Loucy (cell line): ENCODE measurements around the gene ARID3B.

Experiments used
- H2AFZ ChIP-seq: fragments of 200-600 bp; sonication (generic); 2 replicates; pipeline ENCODE4 v1.6.0; 2016; ENCODE audit warnings: antibody characterized with exemption, mild to moderate bottlenecking, low read length, moderate library complexity
- H3F3A ChIP-seq: fragments of 200-600 bp; 2 replicates; pipeline ENCODE4 v1.6.0; 2016; ENCODE audit warnings: antibody characterized with exemption, low read depth, mild to moderate bottlenecking
- H3K27me3 ChIP-seq: fragments of 200-600 bp; sonication (generic); 2 replicates; pipeline ENCODE4 v1.6.1; 2014; ENCODE audit warnings: low read length, mild to moderate bottlenecking; ENCODE audit not compliant: insufficient read depth, poor library complexity, severe bottlenecking
- H3K36me3 ChIP-seq: fragments of 200-600 bp; sonication (generic); 2 replicates; pipeline ENCODE4 v1.6.1; 2016; ENCODE audit warnings: low read length; ENCODE audit not compliant: insufficient read depth
- H3K4me1 ChIP-seq: fragments of 200-600 bp; sonication (generic); 2 replicates; pipeline ENCODE4 v1.5.1; 2014; ENCODE audit warnings: low read length, mild to moderate bottlenecking; ENCODE audit not compliant: insufficient read depth, poor library complexity, severe bottlenecking
- H3K4me2 ChIP-seq: fragments of 200-600 bp; sonication (generic); 2 replicates; pipeline ENCODE4 v1.6.0; 2014; ENCODE audit warnings: antibody characterized with exemption, low read length, low read depth, mild to moderate bottlenecking; ENCODE audit not compliant: poor library complexity, severe bottlenecking
- H3K4me3 ChIP-seq: fragments of 200-600 bp; sonication (generic); 2 replicates; pipeline ENCODE4 v1.5.1; 2014; ENCODE audit warnings: low read length, mild to moderate bottlenecking, mixed read lengths; ENCODE audit not compliant: poor library complexity, severe bottlenecking
- H3K79me2 ChIP-seq: fragments of 200-600 bp; sonication (generic); 2 replicates; pipeline ENCODE4 v1.6.1; 2014; ENCODE audit warnings: low read length; ENCODE audit not compliant: insufficient read depth
- H3K9ac ChIP-seq: fragments of 200-600 bp; sonication (generic); 2 replicates; pipeline ENCODE4 v1.6.0; 2014; ENCODE audit warnings: mild to moderate bottlenecking, low read depth, low read length, moderate library complexity; ENCODE audit not compliant: poor library complexity, severe bottlenecking
- H3K9me2 ChIP-seq: fragments of 200-600 bp; sonication (generic); replicated peaks from 2 replicates; pipeline ENCODE4 v1.6.1; 2016; ENCODE audit warnings: low read depth, low read length, mixed read lengths
- H3K9me3 ChIP-seq: fragments of 200-600 bp; sonication (generic); 2 replicates; pipeline ENCODE4 v1.6.1; 2014; ENCODE audit warnings: mild to moderate bottlenecking, antibody characterized with exemption, low read length, low read depth; ENCODE audit not compliant: insufficient read depth
- H4K20me1 ChIP-seq: fragments of 200-600 bp; sonication (generic); 2 replicates; pipeline ENCODE4 v1.6.0; 2014; ENCODE audit warnings: antibody characterized with exemption, low read length, mild to moderate bottlenecking; ENCODE audit not compliant: insufficient read depth, poor library complexity, severe bottlenecking
- EZH2phosphoT487 ChIP-seq: fragments of 200-600 bp; IDR thresholded peaks from 2 replicates; pipeline ENCODE4 v1.6.1; 2018; ENCODE audit warnings: antibody characterized with exemption, mild to moderate bottlenecking, moderate library complexity, borderline replicate concordance
- TF ChIP-seq, protein P1 (sequence below): fragments of 200-600 bp; sonication (generic); conservative IDR thresholded peaks from 2 replicates; pipeline ENCODE4 v1.5.1; 2014; ENCODE audit warnings: mild to moderate bottlenecking, antibody characterized with exemption, low read length

The ARID3B gene

GRCh38 chr15:74529921-74530320 is 11.1 kb upstream of the ARID3B start:
- TF ChIP-seq, protein P1, sequence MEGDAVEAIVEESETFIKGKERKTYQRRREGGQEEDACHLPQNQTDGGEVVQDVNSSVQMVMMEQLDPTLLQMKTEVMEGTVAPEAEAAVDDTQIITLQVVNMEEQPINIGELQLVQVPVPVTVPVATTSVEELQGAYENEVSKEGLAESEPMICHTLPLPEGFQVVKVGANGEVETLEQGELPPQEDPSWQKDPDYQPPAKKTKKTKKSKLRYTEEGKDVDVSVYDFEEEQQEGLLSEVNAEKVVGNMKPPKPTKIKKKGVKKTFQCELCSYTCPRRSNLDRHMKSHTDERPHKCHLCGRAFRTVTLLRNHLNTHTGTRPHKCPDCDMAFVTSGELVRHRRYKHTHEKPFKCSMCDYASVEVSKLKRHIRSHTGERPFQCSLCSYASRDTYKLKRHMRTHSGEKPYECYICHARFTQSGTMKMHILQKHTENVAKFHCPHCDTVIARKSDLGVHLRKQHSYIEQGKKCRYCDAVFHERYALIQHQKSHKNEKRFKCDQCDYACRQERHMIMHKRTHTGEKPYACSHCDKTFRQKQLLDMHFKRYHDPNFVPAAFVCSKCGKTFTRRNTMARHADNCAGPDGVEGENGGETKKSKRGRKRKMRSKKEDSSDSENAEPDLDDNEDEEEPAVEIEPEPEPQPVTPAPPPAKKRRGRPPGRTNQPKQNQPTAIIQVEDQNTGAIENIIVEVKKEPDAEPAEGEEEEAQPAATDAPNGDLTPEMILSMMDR, result no peak
- no peak for TF ChIP-seq EZH2phosphoT487
- Histone ChIP-seq H3K27me3 (no peaks in the 10 kb centered on the region), H3K4me1 (no peaks in the 10 kb centered on the region), H3K4me2 (no peak overlapping the region), H3K4me3 (no peak overlapping the region), H3K9me2 (no peaks in the 10 kb centered on the region), H4K20me1 (no peaks in the 10 kb centered on the region), H2AFZ (no peak overlapping the region), H3K79me2 (no peaks in the 10 kb centered on the region), H3K36me3 (no peaks in the 10 kb centered on the region), H3F3A (no peaks in the 10 kb centered on the region), H3K9me3 (no peaks in the 10 kb centered on the region), H3K9ac (no peak overlapping the region)

DNA sequence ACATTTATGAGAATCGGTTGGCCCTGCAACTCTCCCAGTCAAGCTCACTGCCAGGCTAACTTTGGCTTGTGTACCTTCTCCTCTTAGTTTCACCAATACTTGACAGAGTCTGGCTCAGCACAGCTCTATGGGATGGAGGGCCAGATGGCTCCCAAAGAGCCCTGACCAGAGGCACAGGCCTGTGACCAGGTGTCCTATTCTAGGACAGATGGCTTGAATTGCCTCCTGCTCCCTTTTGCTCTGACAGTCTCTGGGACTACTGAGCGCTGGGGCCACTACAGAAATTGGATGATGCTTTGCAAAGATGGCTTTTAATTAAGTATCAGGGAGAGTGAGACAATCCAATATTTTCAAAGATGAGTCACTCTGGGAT is 10.3 kb upstream of the ARID3B start:
- no peak overlapping the region for H3K4me2 ChIP-seq
- TF ChIP-seq EZH2phosphoT487, result no peak
- TF ChIP-seq, protein P1, result no peak
- no peaks in the 10 kb centered on the region for H4K20me1 ChIP-seq
- no peaks in the 10 kb centered on the region for H3K36me3 ChIP-seq
- no peaks in the 10 kb centered on the region for H3K9me2 ChIP-seq
- H3K9ac ChIP-seq, result no peak overlapping the region
- no peaks in the 10 kb centered on the region for H3K79me2 ChIP-seq
- no peaks in the 10 kb centered on the region for H3K27me3 ChIP-seq
- H3K9me3 ChIP-seq, result no peaks in the 10 kb centered on the region
- H3K4me1 ChIP-seq, result no peaks in the 10 kb centered on the region
- no peak overlapping the region for H3K4me3 ChIP-seq
- H2AFZ ChIP-seq, result no peak overlapping the region
- no peaks in the 10 kb centered on the region for H3F3A ChIP-seq

DNA sequence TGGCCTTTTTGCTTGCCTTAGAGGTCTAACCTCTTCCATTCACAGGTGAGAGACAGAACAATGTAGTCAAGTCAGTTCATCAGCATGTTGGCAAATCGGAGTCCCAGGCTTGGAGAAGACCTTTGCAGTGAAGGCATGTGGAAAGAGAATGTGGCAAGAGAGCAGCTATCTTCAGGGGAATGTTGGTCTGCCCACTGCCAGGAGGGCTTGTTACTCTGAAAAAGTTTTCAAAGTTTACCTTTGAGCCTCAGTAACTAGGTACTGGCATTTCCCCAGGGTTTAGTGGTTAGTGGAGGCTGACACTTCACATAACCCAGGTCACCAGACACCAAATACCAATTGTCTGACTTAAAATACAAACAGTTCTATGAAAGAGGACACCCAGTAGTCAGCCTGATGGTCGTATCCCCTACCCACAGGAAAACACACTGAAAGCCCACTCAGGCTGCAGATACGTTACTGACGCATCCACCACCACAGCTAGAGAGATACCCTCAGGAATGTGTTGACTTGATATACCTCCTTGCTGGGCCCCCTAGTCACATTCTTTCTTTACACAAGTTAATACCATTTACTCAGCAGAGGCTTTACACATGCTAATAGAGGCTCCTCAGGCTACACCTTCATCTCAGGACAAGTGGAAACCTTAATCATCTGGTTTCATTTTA is 9.7 kb upstream of the ARID3B start:
- TF ChIP-seq EZH2phosphoT487, result no peak
- TF ChIP-seq, protein P1, result no peak

More for the DNA sequence above, 9.7 kb upstream of the ARID3B start:
- Histone ChIP-seq H3K9ac (no peak overlapping the region), H3K79me2 (no peaks in the 10 kb centered on the region), H3K4me1 (no peaks in the 10 kb centered on the region), H3K4me3 (no peak overlapping the region), H3F3A (no peaks in the 10 kb centered on the region), H3K9me3 (no peaks in the 10 kb centered on the region), H4K20me1 (no peaks in the 10 kb centered on the region), H2AFZ (no peak overlapping the region), H3K27me3 (no peaks in the 10 kb centered on the region), H3K4me2 (no peak overlapping the region), H3K9me2 (no peaks in the 10 kb centered on the region), H3K36me3 (no peaks in the 10 kb centered on the region)
